H1 (cell line): ENCODE data around the gene ZNF620. TPM values are rescaled to one million over a fixed set of nuclear protein-coding genes. Genes with fewer than 3 reads are reported as not detected.

ENCODE experiments used
- CTCF ChIA-PET: fragments of 300-600 bp; sonication (Branson Sonifier 250); formaldehyde crosslinking; loops from one replicate; lab custom pipeline; 2021; ENCODE audit not compliant: partially characterized antibody; lab: Charles Lee
- POLR2A ChIA-PET: fragments of 300-600 bp; sonication (Branson Sonifier 250); formaldehyde crosslinking; loops from one replicate; lab custom pipeline; 2021; ENCODE audit warnings: inconsistent platforms; ENCODE audit not compliant: partially characterized antibody; lab: Charles Lee
- DNase-seq, 2 experiments: peaks; one replicate each; pipeline versions ENCODE4 v3.0.0 to v3.0.0-alpha.2; 2010 to 2022; ENCODE audit warnings: low spot score in 2 of 2, low read depth in 1 of 2, mixed read lengths in 1 of 2
- FAIRE-seq: peaks from 2 replicates; lab custom pipeline; 2011; peaks lifted over from hg19 to GRCh38; lab: Jason Lieb, UNC
- H2AFZ ChIP-seq: 2 replicates; pipeline ENCODE4 v1.8.1; 2012; ENCODE audit warnings: low read length, inconsistent platforms
- H2AK5ac ChIP-seq: 2 replicates; pipeline ENCODE4 v1.6.1; 2013; ENCODE audit warnings: low read depth, low read length
- H2BK120ac ChIP-seq: replicated peaks from 2 replicates; pipeline ENCODE3; 2013; ENCODE audit warnings: low read depth, low read length, inconsistent platforms
- H2BK12ac ChIP-seq: 2 replicates; pipeline ENCODE4 v1.6.1; 2013; ENCODE audit warnings: low read depth, low read length
- H2BK15ac ChIP-seq: 2 replicates; pipeline ENCODE4 v1.6.1; 2013; ENCODE audit warnings: low read length
- H2BK20ac ChIP-seq: 2 replicates; pipeline ENCODE4 v1.6.1; 2013; ENCODE audit warnings: low read length
- H2BK5ac ChIP-seq: 2 replicates; pipeline ENCODE4 v1.6.1; 2013; ENCODE audit warnings: low read depth, low read length
- H3K14ac ChIP-seq: 2 replicates; pipeline ENCODE4 v1.6.1; 2013; ENCODE audit warnings: inconsistent platforms; ENCODE audit not compliant: insufficient read length
- H3K18ac ChIP-seq: 2 replicates; pipeline ENCODE4 v1.6.1; 2013; ENCODE audit warnings: low read length; ENCODE audit errors: extremely low read depth
- H3K23ac ChIP-seq: 2 replicates; pipeline ENCODE4 v1.6.1; 2013; ENCODE audit warnings: inconsistent platforms; ENCODE audit not compliant: insufficient read length
- H3K23me2 ChIP-seq: 2 replicates; pipeline ENCODE4 v1.6.1; 2013; ENCODE audit warnings: low read depth, low read length
- H3K27ac ChIP-seq: 2 replicates; pipeline ENCODE4 v1.6.1; 2011; ENCODE audit warnings: low read depth, low read length, inconsistent platforms
- H3K27me3 ChIP-seq, 4 experiments: replicated peaks in 1 of 4; 1 replicate in 1 of 4; 2 replicates in 3 of 4; pipeline versions ENCODE4 v1.6.1 to v1.8.1; 2011 to 2013; ENCODE audit warnings: low read length in 3 of 4, mild to moderate bottlenecking in 3 of 4, inconsistent platforms in 2 of 4, mixed read lengths in 2 of 4, moderate library complexity in 1 of 4; ENCODE audit not compliant: control insufficient read depth in 3 of 4, insufficient read depth in 3 of 4; ENCODE audit errors: extremely low read depth in 1 of 4
- H3K36me3 ChIP-seq, 4 experiments: 2 replicates each; pipeline versions ENCODE4 v1.6.1 to v1.8.1; 2011 to 2013; ENCODE audit warnings: mild to moderate bottlenecking in 4 of 4, low read length in 3 of 4, moderate library complexity in 2 of 4, control low read depth in 1 of 4, inconsistent platforms in 1 of 4; ENCODE audit not compliant: insufficient read depth in 4 of 4, control insufficient read depth in 2 of 4
- H3K4ac ChIP-seq: replicated peaks from 2 replicates; pipeline ENCODE3; 2013; ENCODE audit warnings: low read length, low read depth, mixed read lengths, inconsistent platforms; ENCODE audit not compliant: insufficient read length
- H3K4me1 ChIP-seq, 4 experiments: replicated peaks in 1 of 4; 1 replicate in 1 of 4; 2 replicates in 3 of 4; pipeline versions ENCODE4 v1.6.1 to v1.8.1; 2011 to 2013; ENCODE audit warnings: low read length in 3 of 4, inconsistent platforms in 2 of 4, mixed read lengths in 1 of 4; ENCODE audit not compliant: insufficient read depth in 4 of 4, control insufficient read depth in 3 of 4
- H3K4me2 ChIP-seq, 2 experiments: 2 replicates each; pipeline versions ENCODE4 v1.6.1 to v1.8.1; 2011 to 2013; ENCODE audit warnings: low read depth in 2 of 2, low read length in 2 of 2, control low read depth in 1 of 2, inconsistent platforms in 1 of 2, mild to moderate bottlenecking in 1 of 2; ENCODE audit not compliant: insufficient read depth in 1 of 2
- H3K4me3 ChIP-seq, 4 experiments: fragments of 200-600, 300-600 bp in 1 of 4; sonication (generic), shearing (Covaris generic), sonication (Bioruptor Twin) in 1 of 4; 2 replicates each; pipeline versions ENCODE4 v1.5.1 to v1.8.1; 2011 to 2016; ENCODE audit warnings: low read length in 4 of 4, low read depth in 3 of 4, control low read depth in 2 of 4, inconsistent platforms in 2 of 4, mild to moderate bottlenecking in 2 of 4, mixed read lengths in 1 of 4, moderate library complexity in 1 of 4; ENCODE audit not compliant: insufficient read depth in 2 of 4; ENCODE audit errors: extremely low read depth in 1 of 4
- H3K56ac ChIP-seq: replicated peaks from 2 replicates; pipeline ENCODE3; 2013; ENCODE audit warnings: low read depth, mild to moderate bottlenecking, mixed read lengths, low read length, inconsistent platforms; ENCODE audit not compliant: insufficient read length
- H3K79me1 ChIP-seq: 2 replicates; pipeline ENCODE4 v1.6.1; 2013; ENCODE audit warnings: low read depth, low read length, control low read depth
- H3K79me2 ChIP-seq, 2 experiments: 2 replicates each; pipeline versions ENCODE4 v1.6.1 to v1.8.1; 2012 to 2013; ENCODE audit warnings: low read length in 2 of 2, mild to moderate bottlenecking in 2 of 2, inconsistent platforms in 1 of 2; ENCODE audit not compliant: insufficient read depth in 2 of 2, control insufficient read depth in 1 of 2
- H3K9ac ChIP-seq, 4 experiments: replicated peaks in 1 of 4; 1 replicate in 1 of 4; 2 replicates in 3 of 4; pipeline versions ENCODE4 v1.6.1 to v1.8.1; 2011 to 2013; ENCODE audit warnings: low read depth in 3 of 4, low read length in 3 of 4, control low read depth in 2 of 4, mild to moderate bottlenecking in 2 of 4, moderate library complexity in 2 of 4, inconsistent platforms in 1 of 4; ENCODE audit errors: extremely low read depth in 1 of 4
- H3K9me3 ChIP-seq, 2 experiments: 2 replicates each; pipeline versions ENCODE4 v1.6.1 to v1.8.1; 2012 to 2013; ENCODE audit warnings: mild to moderate bottlenecking in 2 of 2, moderate library complexity in 2 of 2, control low read depth in 1 of 2, inconsistent platforms in 1 of 2, low read depth in 1 of 2, low read length in 1 of 2, mixed read lengths in 1 of 2; ENCODE audit not compliant: insufficient read depth in 2 of 2
- H4K20me1 ChIP-seq, 2 experiments: replicated peaks in 1 of 2; 2 replicates each; pipeline versions ENCODE3 to v1.8.1; 2011 to 2013; ENCODE audit warnings: inconsistent platforms in 2 of 2, low read length in 2 of 2, mild to moderate bottlenecking in 1 of 2; ENCODE audit not compliant: insufficient read depth in 2 of 2, control insufficient read depth in 1 of 2
- H4K5ac ChIP-seq: 2 replicates; pipeline ENCODE4 v1.6.1; 2013; ENCODE audit warnings: low read length, low read depth, mixed read lengths, inconsistent platforms; ENCODE audit not compliant: insufficient read length
- H4K8ac ChIP-seq: 2 replicates; pipeline ENCODE4 v1.8.0; 2013; ENCODE audit warnings: mild to moderate bottlenecking, moderate library complexity, low read length, inconsistent platforms; ENCODE audit not compliant: insufficient read depth; ENCODE audit errors: extremely low read depth
- H4K91ac ChIP-seq: replicated peaks from 2 replicates; pipeline ENCODE3; 2013; ENCODE audit warnings: low read length, mixed read lengths, inconsistent platforms; ENCODE audit not compliant: insufficient read length
- BRCA1 ChIP-seq: IDR thresholded peaks from 2 replicates; pipeline ENCODE4 v1.6.1; 2012; ENCODE audit warnings: low read depth, low read length, improper control_type of control experiment
- CBX5 ChIP-seq: fragments of 300-800, 300-1000 bp; sonication (generic); IDR thresholded peaks from 2 replicates; pipeline ENCODE4 v1.7.1; 2016; ENCODE audit warnings: antibody characterized with exemption, low read length, low read depth
- CEBPB ChIP-seq: IDR thresholded peaks from 2 replicates; pipeline ENCODE4 v1.6.1; 2012; ENCODE audit warnings: low read depth, low read length
- GTF2F1 ChIP-seq: IDR thresholded peaks from 2 replicates; pipeline ENCODE4 v1.6.1; 2012; ENCODE audit warnings: low read depth, low read length, improper control_type of control experiment, borderline replicate concordance
- KDM5A ChIP-seq: fragments of 200-600 bp; IDR thresholded peaks from 2 replicates; pipeline ENCODE4 v1.7.1; 2012; ENCODE audit warnings: mild to moderate bottlenecking, low read length, inconsistent platforms, mixed read lengths
- RFX5 ChIP-seq: IDR thresholded peaks from 2 replicates; pipeline ENCODE4 v1.6.1; 2011; ENCODE audit warnings: low read depth, low read length, improper control_type of control experiment, borderline replicate concordance
- TCF12 ChIP-seq: IDR thresholded peaks from 2 replicates; pipeline ENCODE4 v1.6.1; 2011; ENCODE audit warnings: low read depth, mild to moderate bottlenecking, low read length
- TEAD4 ChIP-seq: IDR thresholded peaks from 2 replicates; pipeline ENCODE4 v1.6.1; 2012; ENCODE audit warnings: low read depth, low read length, inconsistent platforms, mixed read lengths
- ZNF274 ChIP-seq: IDR thresholded peaks from 2 replicates; pipeline ENCODE4 v1.7.0; 2012; ENCODE audit warnings: low read length, borderline replicate concordance; ENCODE audit errors: extremely low read depth
- WGBS, 2 experiments: shearing (Covaris generic) in 1 of 2; methylation state at CpG; one replicate each; pipeline versions ENCODE4 v1.1.6 to v1.1.7; 2013 to 2015; ENCODE audit warnings: low lambda C conversion rate in 2 of 2, mixed read lengths in 2 of 2, inconsistent platforms in 1 of 2, low coverage in 1 of 2, missing lambda C conversion rate in 1 of 2; ENCODE audit not compliant: insufficient replicate concordance in 2 of 2, insufficient coverage in 1 of 2, insufficient read length in 1 of 2; ENCODE audit errors: extremely low coverage in 1 of 2, missing lambda C conversion rate in 1 of 2; 5-methylcytosine and 5-hydroxymethylcytosine counted together
- polyA plus RNA-seq, 7 experiments: library from polyadenylated mRNA; depleted of rRNA in 3 of 7; stranded (reverse) in 5 of 7; unstranded in 2 of 7; fragments of >200 nt in 5 of 7; fragments of 200-250 nt in 2 of 7; gene quantifications; 1 replicate in 5 of 7; 2 replicates in 1 of 7; 4 replicates in 1 of 7; pipeline versions ENCODE4 v1.2.1 to v1.2.3, GENCODE V29; 2011 to 2013; ENCODE audit warnings: missing spikeins in 2 of 7, mixed read lengths in 2 of 7
- total RNA-seq: library from RNA; stranded (reverse); fragmentation: NEBNext Ultra II Directional; extraction: Animal tissue kit (Norgen Biotek cat#: 25700); gene quantifications from 2 replicates; pipeline ENCODE4 v1.2.1, GENCODE V29; 2021
- TF ChIP-seq, protein P1 (sequence below): IDR thresholded peaks from 2 replicates; pipeline ENCODE4 v1.6.1; 2011; ENCODE audit warnings: low read length, improper control_type of control experiment
- TF ChIP-seq, protein P2 (sequence below), 3 experiments: IDR thresholded peaks; 1 replicate in 2 of 3; 2 replicates in 1 of 3; pipeline versions ENCODE4 v1.5.1 to v1.6.1; 2011; ENCODE audit warnings: low read length in 3 of 3, mild to moderate bottlenecking in 3 of 3, inconsistent platforms in 2 of 3, low read depth in 1 of 3, moderate library complexity in 1 of 3; ENCODE audit not compliant: insufficient read depth in 1 of 3; ENCODE audit errors: control extremely low read depth in 1 of 3

ZNF620 gene
- total and polyA plus RNA-seq, 2 of the 8 experiments (the other 6 are each of a cell fraction or from before 2014, with no cell fraction given), result 5.1 to 20.2 TPM

DNA sequence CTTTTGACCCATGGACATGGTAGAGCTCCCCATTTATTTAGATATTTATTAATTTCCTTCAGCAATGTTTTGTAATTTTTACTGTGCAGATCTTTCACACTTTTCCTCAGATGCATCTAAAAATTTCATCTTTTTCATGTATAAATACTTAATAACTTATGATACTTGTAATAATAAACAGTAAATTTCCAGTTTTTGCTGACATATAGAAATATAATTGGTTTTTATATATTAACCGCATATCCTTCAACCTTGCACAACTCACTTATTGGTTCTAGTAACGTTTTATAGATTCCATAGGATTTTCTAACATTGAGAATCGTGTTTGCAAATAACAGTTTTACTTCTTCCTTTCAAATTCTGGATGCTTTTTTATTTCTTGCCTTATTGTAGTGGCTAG lies 15.4 kb downstream of the ZNF620 start:
- Histone ChIP-seq H4K20me1 (no peaks in the 10 kb centered on the region), H2BK15ac (no peak overlapping the region), H3K9me3 (no peaks in the 10 kb centered on the region), H3K4ac (no peak overlapping the region), H2AFZ (no peak overlapping the region), H3K79me1 (no peaks in the 10 kb centered on the region), H3K9ac (no peak overlapping the region), H3K27ac (no peak overlapping the region), H2BK20ac (no peak overlapping the region), H3K56ac (no peak overlapping the region), H2BK12ac (no peak overlapping the region), H2BK120ac (no peak overlapping the region), H3K23ac (no peak overlapping the region), H3K23me2 (peaks cover 8% of the 10 kb centered on the region), H4K5ac (no peak overlapping the region), H3K27me3 (no peaks in the 10 kb centered on the region), H2AK5ac (no peak overlapping the region), H3K79me2 (peaks cover 0 to 12% of the 10 kb centered on the region in 2 experiments; a peak in 2 of 4 replicates), H3K4me1 (peaks cover 0 to 4% (median 0%) of the 10 kb centered on the region in 4 experiments; a peak in 2 of 7 replicates), H3K18ac (no peak overlapping the region), H3K14ac (no peak overlapping the region), H3K4me3 (no peak overlapping the region), H2BK5ac (no peak overlapping the region), H4K8ac (no peak overlapping the region), H4K91ac (no peak overlapping the region), H3K4me2 (no peak overlapping the region), H3K36me3 (peaks cover 3 to 11% (median 7%) of the 10 kb centered on the region in 4 experiments; a peak in 7 of 8 replicates)
- ChIA-PET POLR2A (interaction anchor here (1.5 to 1.7 kb wide), 4 partner anchors 8 to 15 kb away, joined by 3 to 7 read pairs (median 4); partner anchors contain the start of gene ZNF620), CTCF (interaction anchor here (0.6 to 1.1 kb wide), 2 partner anchors 15 to 25 kb away, joined by 3 read pairs; partner anchors contain the start of gene ZNF620)
- no peak for DNase-seq
- 59% methylated on average over 3 of the region's 3 CpGs; no CpG with 5 or more reads in 1 of the 2 experiments for WGBS, 2 experiments
- no peak for FAIRE-seq
- no peak for TF ChIP-seq TEAD4
- no peak for TF ChIP-seq ZNF274
- TF ChIP-seq CBX5, result no peak
- TF ChIP-seq, protein P1, sequence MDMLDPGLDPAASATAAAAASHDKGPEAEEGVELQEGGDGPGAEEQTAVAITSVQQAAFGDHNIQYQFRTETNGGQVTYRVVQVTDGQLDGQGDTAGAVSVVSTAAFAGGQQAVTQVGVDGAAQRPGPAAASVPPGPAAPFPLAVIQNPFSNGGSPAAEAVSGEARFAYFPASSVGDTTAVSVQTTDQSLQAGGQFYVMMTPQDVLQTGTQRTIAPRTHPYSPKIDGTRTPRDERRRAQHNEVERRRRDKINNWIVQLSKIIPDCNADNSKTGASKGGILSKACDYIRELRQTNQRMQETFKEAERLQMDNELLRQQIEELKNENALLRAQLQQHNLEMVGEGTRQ, result no peak
- TF ChIP-seq, protein P2, sequence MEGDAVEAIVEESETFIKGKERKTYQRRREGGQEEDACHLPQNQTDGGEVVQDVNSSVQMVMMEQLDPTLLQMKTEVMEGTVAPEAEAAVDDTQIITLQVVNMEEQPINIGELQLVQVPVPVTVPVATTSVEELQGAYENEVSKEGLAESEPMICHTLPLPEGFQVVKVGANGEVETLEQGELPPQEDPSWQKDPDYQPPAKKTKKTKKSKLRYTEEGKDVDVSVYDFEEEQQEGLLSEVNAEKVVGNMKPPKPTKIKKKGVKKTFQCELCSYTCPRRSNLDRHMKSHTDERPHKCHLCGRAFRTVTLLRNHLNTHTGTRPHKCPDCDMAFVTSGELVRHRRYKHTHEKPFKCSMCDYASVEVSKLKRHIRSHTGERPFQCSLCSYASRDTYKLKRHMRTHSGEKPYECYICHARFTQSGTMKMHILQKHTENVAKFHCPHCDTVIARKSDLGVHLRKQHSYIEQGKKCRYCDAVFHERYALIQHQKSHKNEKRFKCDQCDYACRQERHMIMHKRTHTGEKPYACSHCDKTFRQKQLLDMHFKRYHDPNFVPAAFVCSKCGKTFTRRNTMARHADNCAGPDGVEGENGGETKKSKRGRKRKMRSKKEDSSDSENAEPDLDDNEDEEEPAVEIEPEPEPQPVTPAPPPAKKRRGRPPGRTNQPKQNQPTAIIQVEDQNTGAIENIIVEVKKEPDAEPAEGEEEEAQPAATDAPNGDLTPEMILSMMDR (IDR thresholded peaks at IDR 0.05; ENCODE audit: control extremely low read depth in 1 of 3, insufficient read depth in 1 of 3, low read depth in 1 of 3, low read length in 3 of 3), result no peak
- TF ChIP-seq BRCA1, result no peak
- TF ChIP-seq RFX5, result no peak
- TF ChIP-seq GTF2F1, result no peak
- TF ChIP-seq CEBPB, result no peak
- TF ChIP-seq TCF12, result no peak
- no peak for TF ChIP-seq KDM5A
